HG03342 (cell line): Measurements from ENCODE around the gene RPS6KA5.
A peak's percentile ranks its signal among the peaks of the same experiment; 100 is the strongest.
"Not testable (repeated sequence)": the region's sequence is repeated elsewhere in the genome, so short reads cannot be mapped to it uniquely, and the experiment has no call there.

Experiments used
- ATAC-seq: cut with Tn5 transposase; IDR thresholded peaks from one replicate; pipeline ENCODE4 v1.9.1; 2021; ENCODE audit warnings: mild to moderate bottlenecking, moderate library complexity; ENCODE audit not compliant: unreplicated experiment

Gene RPS6KA5

DNA sequence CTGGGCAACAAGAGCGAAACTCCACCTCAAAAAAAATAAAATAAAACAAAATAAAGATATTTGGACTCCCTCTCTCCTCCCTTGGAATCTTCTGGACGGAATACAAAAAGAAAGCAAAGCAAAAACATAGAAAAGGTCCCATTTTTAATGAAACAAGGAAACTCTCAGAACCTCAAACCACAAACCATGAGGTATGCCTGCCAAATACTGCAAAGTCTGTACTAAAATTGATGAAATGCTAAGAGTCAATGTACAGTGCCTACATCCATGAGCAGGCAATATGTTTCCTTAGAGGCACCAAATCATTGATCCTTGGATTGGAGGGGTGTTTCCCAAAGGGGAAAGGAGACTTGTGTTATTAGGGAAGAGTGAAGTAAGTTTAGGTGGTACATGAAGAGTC, 8.2 kb upstream of the RPS6KA5 start:
- ATAC-seq, result no peak

DNA sequence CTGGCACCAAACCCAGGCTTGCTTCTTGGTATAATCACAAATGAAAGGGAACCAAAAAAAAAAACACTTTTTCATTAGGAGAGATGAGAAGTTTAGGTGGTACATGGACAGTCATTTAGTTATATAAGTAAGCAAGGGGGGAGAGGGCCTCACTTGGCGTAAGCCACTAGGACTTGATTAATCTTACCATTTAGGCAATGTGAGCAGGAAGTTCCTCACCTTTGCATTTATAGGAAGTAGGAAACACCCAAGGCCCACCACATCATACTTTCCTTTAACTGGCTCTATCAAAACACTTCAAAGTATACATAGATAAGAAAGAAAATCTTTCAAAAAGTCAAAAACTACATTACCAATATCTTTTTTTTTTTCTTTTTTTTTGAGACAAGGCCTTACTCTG, 6.7 kb upstream of the RPS6KA5 start:
- no peak for ATAC-seq

DNA sequence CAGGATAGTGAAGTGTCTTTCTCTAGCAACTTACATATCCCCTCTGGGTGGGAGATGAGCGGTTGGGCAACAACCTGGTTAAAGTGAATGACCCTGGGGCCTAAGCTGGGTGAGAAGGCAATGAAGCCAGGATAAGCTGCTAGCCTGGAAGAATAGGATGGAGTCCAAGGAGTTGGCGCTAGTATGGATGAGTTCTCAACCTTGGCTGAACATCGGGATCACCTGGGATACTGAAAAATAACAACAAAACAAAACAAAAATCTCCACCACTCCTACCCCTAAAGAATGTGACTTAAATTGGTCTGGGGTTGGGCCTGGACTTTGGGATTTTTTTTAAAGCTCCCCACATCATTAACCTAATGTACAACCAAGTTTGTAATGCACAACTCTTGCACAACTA, 4.8 kb upstream of the RPS6KA5 start:
- ATAC-seq, result no peak

DNA sequence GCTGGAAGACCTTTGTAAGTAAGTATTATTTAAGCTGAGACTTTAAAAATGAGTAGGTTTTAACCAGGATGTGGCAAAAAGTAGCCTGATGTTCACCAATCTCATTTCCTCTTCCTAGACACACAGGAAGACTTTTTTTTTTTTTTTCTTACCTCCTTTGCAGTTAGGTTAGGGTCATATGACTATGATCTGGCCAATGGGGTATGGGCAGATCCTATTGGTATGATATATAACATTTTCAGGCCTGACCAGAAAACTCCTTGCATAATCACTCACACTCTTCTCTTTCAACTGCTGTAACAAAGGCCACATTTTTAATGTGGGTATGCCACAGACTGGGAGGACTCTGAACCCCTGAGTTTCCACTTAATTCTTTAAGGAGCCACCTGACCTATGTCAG, 2.7 kb upstream of the RPS6KA5 start:
- ATAC-seq, result no peak

DNA sequence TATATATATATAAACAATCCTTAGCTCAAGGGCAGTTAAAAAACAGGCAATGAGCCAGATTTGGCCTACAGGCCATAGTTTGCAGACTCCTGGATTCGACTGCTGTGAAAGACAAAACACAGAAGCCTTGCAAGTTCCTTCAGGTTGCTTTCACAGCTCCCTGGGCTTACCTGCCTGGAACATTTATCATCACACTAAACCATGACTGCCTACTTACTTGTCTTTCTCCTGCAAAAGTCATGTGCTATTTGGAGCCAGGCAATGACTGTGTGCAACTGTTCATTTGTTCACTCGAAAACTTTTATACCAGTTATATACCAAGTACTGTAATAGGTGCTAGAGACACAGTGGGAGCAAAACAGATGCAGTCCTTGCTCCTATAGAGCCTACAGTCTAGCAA, 2.2 kb upstream of the RPS6KA5 start:
- no peak for ATAC-seq

DNA sequence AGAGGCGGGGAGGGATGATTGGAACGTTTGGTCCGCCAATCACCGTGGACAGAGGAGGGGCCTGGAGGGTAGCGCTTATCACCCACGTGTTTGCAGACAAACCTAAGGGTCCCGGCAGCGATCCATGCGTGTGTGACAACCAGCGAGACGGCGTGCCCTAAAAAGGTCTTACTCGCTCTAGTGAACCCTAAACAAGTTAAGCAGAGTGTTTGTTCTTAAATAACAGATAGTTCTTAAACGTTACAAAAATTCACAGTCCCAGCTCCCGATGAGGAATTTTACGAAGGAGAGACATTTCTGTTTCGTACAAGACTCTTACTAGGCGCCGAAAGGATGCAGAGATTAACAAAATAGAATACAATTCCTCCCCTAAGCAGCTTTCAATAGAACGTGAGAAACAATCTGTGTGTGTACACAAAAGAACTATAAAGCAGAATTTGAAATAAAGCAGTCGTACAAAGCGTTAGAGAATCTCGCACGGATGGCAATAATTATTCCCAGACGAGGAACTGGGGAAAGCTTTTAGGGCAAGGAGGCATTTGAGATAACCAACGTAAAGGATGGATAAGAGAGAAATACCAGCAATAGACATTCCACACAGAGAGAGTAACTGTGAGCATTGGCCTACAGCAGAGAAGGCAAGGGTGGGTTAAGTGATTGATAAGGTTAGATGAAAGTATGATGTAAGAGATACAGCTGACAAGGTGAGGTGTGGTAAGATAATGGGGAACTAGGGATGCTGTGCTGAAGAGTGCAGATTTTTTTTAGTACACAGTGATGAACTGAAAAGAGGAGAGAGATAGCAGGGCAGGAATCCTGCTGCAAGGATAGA, 831 bp upstream of the RPS6KA5 start:
- ATAC-seq, result no peak

DNA sequence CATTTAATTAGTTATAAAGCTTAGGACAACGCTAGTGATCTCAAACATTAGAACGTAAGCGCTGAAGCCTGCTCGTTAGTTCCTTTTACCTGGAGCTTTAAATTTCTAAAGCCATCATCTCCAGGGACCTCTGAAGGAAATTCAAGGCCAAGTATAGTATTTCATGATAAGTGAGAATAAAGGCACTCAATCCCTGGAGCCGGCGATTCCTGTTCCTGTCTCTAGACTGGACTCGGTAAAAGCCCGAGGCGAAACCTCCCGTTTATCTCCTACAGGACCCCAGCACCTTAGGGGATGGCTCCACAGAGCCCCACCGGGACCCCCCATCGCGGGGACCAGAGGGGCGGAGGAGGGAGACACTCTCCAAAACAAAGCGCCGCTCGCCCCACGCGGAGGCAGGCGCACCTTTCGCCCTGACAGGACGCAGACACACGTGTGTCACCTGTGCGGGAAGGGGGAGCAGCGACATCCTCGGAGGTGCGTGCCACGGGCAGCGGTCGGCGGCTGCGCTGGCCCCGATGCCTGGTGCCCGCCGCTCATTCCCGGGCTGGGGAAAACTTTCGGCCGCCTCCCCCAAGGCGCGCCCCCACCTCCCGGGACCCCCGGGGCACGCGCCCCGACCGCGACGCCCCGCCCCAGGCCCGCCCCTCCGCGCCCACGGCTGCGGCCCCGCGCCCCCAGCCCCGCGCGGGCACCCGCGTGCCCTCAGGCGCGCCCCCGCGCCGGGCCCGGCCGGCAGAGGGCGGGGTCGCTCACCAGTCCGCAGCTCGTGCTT, 678 bp downstream of the RPS6KA5 start:
- peak; percentile 15 for ATAC-seq

DNA sequence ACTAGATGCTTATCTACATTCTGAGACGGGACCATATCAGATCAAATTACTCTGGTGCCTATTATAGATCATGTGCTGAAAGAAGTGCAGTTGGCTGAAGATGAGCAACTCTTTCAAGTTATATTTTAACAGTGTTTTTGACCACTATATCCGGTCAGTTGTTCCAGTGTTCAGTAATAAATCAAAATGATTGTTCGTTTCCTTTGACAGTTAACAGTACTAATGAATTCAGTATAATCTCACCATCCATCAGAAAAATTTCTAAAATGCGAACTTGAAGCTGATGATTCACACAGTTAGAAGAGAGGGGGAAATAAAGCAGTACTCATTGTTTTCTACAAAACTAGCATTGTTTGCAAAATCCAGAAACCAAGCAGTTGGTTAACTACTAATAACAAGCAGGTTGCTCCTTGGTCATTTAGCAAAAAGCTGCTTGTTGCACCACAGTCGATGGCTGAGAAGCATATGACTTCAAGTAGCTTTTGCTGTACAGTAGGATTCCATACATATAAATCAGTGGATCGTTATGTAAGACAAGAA, 2.3 kb downstream of the RPS6KA5 start:
- ATAC-seq, result no peak

DNA sequence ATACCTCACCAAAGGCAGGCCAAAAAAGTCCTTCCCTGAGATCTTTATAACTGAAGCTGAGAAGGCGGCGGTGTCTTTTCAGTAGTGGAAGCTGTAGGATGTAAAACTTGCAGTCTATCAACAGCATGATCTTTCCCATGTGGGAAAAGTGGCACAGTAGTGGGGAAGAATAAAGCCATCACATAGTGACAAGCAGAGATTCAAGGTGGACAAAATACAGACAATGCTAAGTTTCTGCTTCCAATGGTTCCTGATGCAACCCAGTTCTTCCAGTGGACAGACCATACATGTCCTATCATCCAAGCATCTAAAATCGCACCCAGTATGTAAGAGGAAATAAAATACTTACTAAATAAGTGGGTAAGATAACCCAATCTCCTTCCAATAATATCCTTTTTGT, 4.1 kb downstream of the RPS6KA5 start:
- ATAC-seq, result no peak

DNA sequence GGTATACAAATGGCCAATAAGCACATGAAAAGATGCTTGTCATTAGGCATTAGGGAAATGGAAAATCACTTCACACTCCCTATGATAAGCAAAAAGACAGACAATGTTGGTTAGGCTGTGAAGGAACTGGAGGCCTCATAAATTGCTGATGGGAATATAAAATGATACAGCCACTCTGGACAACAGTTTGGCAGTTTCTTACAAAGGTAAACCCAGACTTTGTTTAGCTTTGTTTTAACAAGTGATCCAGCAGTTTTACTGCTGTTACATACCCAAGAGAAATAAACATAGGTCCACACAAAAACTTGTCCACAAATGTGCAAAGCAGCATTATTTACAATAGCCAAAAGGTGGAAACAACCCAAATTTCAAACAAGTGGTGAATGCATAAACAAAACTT, 5.4 kb downstream of the RPS6KA5 start:
- ATAC-seq, result no peak

DNA sequence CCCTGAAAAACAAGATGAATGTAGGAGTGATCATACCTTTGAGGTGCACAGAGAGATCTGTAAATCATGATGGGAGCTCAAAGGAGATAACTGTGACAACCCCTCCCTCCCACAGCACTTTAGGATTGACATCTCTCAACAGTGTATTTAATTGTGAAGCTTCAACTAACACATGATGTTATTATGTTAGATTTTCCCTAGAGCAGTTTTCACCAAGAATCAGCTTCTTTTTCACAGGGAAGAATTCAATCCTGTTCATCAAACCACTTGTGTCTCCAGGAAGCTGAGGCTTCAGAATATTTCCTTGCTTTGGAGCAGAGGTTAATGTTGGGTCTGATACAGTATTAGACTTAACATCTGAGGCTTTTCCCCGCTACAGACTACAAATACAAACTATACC, 11.8 kb downstream of the RPS6KA5 start:
- ATAC-seq, result no peak

DNA sequence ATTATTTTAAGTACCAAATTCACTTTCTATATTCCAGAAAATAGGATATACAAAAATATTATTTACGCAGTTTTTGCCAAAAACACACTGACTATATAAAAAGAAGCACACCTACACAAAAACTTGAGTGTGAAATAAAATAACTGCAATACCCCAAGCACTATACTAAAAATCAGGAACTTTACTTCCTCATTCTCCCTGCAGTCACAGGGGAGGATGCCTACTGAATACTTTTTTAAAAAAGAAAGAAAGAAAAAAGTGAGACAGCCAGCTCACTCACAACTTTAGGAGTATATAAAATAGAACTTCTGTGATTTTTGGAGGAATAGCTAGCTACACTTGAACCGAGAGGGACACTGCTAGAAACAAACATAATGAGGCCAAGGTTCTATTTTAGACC, 12.2 kb downstream of the RPS6KA5 start:
- ATAC-seq, result no peak

DNA sequence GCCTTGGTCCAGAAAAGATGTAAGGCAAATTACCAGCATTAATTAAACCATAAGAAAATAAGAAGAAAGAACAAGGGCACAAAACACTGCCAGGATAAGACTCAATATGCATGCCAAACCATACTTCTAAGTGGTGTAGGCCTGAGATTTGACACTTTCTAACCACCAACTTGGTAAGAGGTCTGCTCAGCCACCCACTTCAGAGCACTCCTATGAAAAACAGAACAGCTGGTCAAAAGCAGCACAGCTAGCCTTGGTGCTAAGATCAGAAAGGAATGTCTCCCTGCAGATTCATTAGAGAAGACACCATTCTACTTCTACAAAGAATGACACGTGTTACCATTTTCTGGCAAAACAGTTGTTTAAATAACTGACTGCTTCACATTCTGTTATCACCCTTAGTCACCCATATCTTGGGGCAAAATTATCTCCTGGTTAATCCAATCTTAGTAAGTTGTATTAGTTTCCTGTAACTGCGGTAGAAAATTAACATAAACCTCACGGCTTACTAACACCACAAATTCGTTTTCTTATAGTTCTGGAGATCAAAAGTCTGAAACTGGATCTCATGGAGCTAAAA, 13.2 kb downstream of the RPS6KA5 start:
- ATAC-seq, result no peak

DNA sequence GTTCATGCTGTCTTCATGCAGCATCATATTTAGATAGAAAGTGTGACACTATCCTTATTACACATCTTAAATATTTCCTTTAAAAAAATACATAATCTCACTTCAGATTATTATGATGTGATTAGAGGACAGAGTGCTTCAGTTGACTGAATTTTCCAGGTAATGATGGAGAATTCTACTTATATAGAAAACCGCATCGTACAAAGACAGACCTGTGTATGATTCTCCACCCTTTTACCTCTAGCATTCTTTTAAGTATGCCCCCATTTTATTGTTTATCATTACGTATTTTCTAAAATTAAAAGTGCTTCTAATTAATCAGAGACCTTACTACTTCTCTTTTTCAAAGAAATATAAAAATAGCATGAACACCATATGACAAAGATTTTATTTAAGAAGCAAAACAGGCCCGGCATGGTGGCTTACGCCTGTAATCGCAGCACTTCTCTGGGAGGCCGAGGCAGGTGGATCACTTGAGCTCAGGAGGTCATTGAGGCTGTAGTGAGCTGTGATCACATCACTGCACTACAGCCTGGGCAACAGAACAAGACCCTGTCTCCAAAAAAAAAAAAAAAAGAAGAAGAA, 13.9 kb downstream of the RPS6KA5 start:
- no peak for ATAC-seq

DNA sequence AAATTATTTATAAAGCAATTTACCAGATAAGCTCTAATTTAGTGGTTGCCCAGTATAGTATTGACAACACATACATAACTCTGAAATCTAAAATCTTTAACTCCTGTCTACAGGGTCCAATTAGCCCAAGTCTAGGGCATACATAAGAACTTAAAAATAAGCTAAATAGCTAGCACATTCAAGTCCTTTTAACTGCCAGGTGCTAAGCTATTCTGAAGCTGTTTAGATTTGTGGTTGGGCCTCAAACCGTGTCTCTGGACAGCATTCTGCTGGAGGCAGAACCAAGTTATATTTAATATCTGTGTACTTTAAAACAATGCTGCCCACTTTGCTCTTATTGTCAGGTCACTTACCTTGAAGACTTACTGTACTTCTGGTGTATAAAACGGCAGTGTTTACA, 19.0 kb downstream of the RPS6KA5 start:
- no peak for ATAC-seq

DNA sequence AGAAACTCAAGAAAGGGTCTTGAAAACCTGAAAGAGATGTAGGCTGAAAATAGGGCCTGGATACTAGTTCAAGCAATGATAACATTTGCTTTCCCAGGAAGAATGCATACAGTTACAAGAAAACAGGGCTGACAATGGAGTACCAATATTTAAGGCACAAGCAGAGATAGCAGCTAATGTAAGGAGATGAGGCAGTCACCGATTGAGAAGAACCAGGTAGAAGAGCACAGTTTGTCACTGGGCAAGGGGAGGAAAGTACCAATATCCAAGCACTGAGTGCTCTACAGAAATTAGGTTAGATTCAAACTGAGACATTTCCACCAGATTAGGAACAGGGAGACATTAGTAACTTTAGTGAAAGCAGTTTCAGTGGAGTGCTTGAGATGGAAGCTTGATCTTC, 19.9 kb downstream of the RPS6KA5 start:
- no peak for ATAC-seq

DNA sequence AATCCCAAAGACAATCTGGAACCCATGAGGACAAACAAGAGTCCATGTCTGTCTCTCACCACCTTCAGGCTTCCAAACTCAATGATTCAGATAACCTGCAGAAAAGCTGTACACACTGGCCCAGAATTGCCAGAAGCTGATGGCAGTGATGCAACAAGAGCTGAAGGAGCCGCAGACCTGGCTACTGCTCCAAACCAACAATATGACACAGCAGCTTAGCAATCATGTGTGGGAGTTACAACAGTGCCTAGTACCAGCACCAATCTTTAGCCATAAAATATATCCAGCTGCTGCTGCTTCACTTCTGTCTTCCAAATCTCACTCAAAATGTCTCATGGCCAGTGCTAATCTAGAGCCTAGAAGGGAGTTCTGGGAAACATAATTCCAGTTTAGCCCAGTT, 22.0 kb downstream of the RPS6KA5 start:
- ATAC-seq, result no peak

DNA sequence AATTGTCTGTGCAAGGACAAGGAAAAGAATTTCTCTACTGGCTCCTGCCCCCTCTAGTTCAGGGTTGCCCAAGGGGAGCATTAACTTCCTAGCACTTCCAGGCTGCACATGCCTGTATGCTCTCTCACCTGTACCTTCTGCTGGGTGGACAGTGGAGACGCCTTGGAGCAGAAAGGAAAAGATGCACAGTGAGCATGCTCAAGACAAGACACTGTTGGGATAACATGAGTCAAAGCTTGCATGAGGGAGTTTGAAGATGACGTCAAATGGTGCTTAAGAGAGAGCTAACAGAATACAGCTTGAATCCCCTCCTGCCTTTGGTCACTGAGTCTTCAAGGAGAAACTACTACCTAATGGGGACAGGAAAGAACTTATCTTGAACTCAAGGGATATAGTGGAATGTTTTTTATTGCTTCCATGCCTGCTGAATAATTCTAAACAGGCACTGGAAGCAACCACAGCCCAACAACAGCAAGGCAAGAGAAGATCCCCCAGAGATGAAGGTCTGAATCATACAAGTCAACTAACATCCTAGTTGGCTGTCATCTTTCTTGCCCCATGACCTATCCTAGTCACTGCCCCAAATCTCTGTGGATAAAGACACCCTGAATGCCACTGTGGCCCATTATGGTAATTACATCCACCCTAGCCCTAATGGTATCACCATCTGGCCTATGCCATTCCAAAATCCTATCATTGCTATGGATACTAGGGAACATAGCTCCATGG, 23.5 kb downstream of the RPS6KA5 start:
- ATAC-seq, result no peak

DNA sequence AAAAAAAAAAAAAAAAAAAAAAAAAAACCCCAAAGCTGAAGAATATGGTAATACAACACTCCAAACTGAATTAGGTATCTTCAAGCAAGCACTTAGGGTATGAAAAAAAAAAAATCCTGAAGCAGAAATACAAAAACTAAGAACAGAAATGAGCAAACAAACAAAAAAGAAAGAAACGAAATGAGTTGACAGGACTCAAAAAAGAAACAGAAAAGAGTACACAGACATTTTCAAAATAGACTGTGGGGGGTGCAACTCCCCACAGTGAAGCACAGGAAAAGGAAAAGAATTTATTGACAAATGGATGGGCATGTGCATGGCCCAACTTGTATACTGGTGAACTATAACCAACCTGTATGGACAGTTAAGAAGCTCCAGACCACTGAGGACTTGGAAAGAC, 24.6 kb downstream of the RPS6KA5 start:
- ATAC-seq, result peak; percentile 60

DNA sequence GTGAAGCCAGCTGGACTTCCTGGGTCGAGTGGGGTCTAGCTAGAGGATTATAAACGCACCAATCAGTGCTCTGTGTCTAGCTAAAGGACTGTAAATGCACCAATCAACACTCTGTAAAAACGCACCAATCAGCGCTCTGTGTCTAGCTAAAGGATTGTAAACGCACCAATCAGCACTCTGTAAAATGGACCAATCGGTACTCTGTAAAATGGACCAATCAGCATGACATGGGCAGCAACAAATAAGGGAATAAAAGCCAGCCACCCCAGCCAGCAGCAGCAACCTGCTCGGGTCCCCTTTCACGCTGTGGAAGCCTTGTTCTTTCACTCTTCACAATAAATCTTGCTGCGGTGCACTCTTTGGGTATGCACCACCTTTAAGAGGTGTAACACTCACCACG, 26.1 kb downstream of the RPS6KA5 start:
- not testable (repeated sequence) for ATAC-seq

DNA sequence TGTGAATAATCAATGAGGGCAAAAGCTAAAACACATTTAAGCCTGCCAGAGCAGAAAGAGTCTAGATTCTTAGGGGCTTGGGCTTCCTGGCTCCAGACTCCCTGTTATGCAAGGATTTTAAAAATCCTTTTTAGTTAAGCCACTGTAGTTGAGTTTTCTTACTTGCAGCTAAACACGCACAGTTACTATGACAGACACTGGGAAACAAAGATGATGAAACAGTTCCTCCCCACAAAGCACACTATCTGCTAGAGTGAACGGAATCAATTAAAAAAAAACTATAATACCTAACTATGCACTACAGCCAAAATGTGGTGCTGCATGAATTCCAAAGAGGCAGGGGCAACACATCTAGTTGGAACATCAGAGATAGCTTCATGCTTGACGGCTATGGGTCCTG, 28.2 kb downstream of the RPS6KA5 start:
- no peak for ATAC-seq
